ENCODE measurements around the gene WRAP73. TPM values are rescaled to one million over a fixed set of nuclear protein-coding genes. Genes with fewer than 3 reads are reported as not detected.

WRAP73 gene
- total RNA-seq, 1 donor from 2014 or later: 23.3 TPM

GRCh38 chr1:3612123-3612522, 37.8 kb downstream of the WRAP73 start:
- peaks cover 30% of the 10 kb centered on the region for H3K4me1 ChIP-seq
- H3K36me3 ChIP-seq: no peaks in the 10 kb centered on the region
- H3K27ac ChIP-seq: no peak overlapping the region
- intact Hi-C loops (cut with DNase I): no loop called here
- no peak for TF ChIP-seq CTCF (IDR thresholded peaks at IDR 0.05)
- no peak for TF ChIP-seq POLR2AphosphoS5 (IDR thresholded peaks at IDR 0.05; ENCODE audit: insufficient read depth in 1 of 2, low read depth in 1 of 2)
- no peak for TF ChIP-seq POLR2A (IDR thresholded peaks at IDR 0.05)
- H3K4me3 ChIP-seq: peak overlapping the region in 1 of 2 donors; percentile 53
- DNase-seq (ENCODE audit: extremely low spot score in 2 of 2): no peak
- peaks cover 5% of the 10 kb centered on the region for H3K27me3 ChIP-seq
- no peaks in the 10 kb centered on the region for H3K9me3 ChIP-seq

DNA sequence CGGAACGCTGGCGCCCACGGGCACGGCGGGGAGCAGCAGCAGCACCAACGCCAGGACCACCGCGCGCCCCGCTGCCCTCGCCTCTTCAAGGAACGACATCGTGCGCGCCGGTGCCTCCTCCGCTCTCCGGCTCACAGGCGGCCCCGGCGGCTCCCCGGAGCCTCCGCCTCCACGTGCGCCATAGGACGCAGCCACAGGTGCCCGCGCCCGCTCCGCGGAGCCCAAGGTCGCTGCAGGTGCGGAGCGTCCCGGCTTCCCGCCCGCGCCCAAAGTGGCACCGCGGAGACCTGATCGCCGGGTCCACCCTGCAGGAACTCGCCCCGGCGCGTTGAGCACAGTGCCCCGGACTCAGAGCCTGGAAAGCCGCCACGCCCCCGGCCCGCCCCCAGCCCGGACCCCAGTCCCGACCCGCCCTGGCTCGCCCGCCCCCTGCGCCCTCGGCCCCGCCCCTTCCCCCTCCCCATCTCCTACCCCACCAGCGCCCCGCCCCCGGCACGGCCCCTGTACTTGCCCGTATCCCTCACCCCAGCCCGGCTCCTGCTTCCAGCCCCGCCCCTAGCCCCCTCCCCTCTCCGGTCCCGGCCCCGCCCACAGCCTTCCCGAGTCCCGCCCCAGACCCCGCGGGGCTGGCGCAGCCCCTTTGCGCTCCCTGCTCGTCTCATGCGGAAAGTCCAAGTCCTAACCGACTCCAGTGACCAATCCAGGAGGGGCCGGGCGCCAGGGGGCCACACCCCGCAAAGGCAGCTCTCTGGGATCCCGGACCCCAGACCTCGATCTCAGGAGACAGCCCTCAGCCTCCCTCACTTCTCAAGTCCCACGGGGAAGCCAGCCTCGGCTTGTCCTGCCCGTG, 38.5 kb downstream of the WRAP73 start, which contains the start of gene MEGF6:
TSS of gene MEGF6 (minus strand) at position 339 of the 850 bp plus-strand sequence. CDS start at position 99, 240 bp downstream.
- H3K4me3 ChIP-seq: peak within 1 kb of the TSS; percentile 38 to 53

GRCh38 chr1:3610527-3611169, 39.3 kb downstream of the WRAP73 start:
- no peaks in the 10 kb centered on the region for H3K9me3 ChIP-seq
- no peak for TF ChIP-seq CTCF (IDR thresholded peaks at IDR 0.05)
- no peak for TF ChIP-seq POLR2A (IDR thresholded peaks at IDR 0.05)
- TF ChIP-seq POLR2AphosphoS5 (IDR thresholded peaks at IDR 0.05; ENCODE audit: insufficient read depth in 1 of 2, low read depth in 1 of 2): no peak
- H3K4me3 ChIP-seq: peak overlapping the region; percentile 38 to 53
- H3K27me3 ChIP-seq: peaks cover 5% of the 10 kb centered on the region
- H3K36me3 ChIP-seq: no peaks in the 10 kb centered on the region
- no peak for DNase-seq (ENCODE audit: extremely low spot score in 2 of 2)
- no peak overlapping the region for H3K27ac ChIP-seq
- intact Hi-C loops (cut with DNase I): no loop called here
- H3K4me1 ChIP-seq: peaks cover 30% of the 10 kb centered on the region

More for the DNA sequence above, 38.5 kb downstream of the WRAP73 start, which contains the start of gene MEGF6:
- no peaks in the 10 kb centered on the region for H3K36me3 ChIP-seq
- no peaks in the 10 kb centered on the region for H3K9me3 ChIP-seq
- DNase-seq (ENCODE audit: extremely low spot score in 2 of 2): no peak
- H3K4me1 ChIP-seq: peaks cover 30% of the 10 kb centered on the region
- intact Hi-C loops (cut with DNase I): no loop called here
- TF ChIP-seq POLR2A (IDR thresholded peaks at IDR 0.05) (no peak), CTCF (IDR thresholded peaks at IDR 0.05) (no peak), POLR2AphosphoS5 (IDR thresholded peaks at IDR 0.05; ENCODE audit: insufficient read depth in 1 of 2, low read depth in 1 of 2) (no peak)
- peaks cover 5% of the 10 kb centered on the region for H3K27me3 ChIP-seq
- no peak within 1 kb of the TSS for H3K27ac ChIP-seq

DNA sequence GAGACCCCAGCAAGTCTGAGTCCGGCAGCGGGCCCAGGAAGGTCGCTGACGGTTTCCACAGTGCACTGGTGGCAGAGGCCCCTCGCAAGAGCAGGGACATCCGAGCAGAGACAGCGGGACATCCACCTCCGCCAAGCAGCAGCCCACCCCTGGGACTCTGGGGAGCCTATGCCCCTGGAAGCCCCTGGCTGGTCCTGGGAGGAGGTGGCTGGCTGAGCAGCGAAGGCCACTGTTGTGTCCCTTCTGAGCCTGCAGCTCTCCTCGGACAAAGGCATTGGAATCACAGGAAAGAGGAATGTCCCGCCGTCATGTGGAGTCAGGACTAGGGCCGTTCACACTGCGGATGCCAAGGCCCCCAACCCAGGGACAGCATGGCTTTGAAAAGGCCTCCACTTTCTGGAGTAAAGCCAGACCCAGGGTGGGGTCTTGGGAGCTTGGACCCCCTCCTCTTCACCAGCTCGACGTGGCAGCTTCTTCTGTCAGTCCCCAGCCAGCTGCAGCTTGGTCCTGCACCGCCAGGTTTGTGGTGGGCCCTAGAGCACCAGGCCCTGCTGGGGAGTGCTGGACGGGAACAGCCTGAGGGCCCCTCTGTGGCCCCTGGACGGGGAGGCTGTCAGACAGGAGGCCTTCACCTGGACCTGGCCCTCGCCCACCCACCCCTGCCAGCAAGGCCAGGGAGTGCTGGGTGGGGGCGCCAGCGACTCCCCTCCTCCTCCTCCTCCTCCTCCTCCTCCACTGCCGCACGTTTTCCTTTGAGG, 40.0 kb downstream of the WRAP73 start:
- peaks cover 30% of the 10 kb centered on the region for H3K4me1 ChIP-seq
- no peak overlapping the region for H3K27ac ChIP-seq
- TF ChIP-seq POLR2AphosphoS5 (IDR thresholded peaks at IDR 0.05; ENCODE audit: insufficient read depth in 1 of 2, low read depth in 1 of 2) (no peak), POLR2A (IDR thresholded peaks at IDR 0.05) (no peak), CTCF (IDR thresholded peaks at IDR 0.05) (no peak)
- no peak overlapping the region for H3K4me3 ChIP-seq
- H3K9me3 ChIP-seq: no peaks in the 10 kb centered on the region
- no peak for DNase-seq (ENCODE audit: extremely low spot score in 2 of 2)
- intact Hi-C loops (cut with DNase I): no loop called here
- peaks cover 5% of the 10 kb centered on the region for H3K27me3 ChIP-seq
- no peaks in the 10 kb centered on the region for H3K36me3 ChIP-seq
